Measurements from ENCODE around the gene NAT8L.

The NAT8L gene

DNA sequence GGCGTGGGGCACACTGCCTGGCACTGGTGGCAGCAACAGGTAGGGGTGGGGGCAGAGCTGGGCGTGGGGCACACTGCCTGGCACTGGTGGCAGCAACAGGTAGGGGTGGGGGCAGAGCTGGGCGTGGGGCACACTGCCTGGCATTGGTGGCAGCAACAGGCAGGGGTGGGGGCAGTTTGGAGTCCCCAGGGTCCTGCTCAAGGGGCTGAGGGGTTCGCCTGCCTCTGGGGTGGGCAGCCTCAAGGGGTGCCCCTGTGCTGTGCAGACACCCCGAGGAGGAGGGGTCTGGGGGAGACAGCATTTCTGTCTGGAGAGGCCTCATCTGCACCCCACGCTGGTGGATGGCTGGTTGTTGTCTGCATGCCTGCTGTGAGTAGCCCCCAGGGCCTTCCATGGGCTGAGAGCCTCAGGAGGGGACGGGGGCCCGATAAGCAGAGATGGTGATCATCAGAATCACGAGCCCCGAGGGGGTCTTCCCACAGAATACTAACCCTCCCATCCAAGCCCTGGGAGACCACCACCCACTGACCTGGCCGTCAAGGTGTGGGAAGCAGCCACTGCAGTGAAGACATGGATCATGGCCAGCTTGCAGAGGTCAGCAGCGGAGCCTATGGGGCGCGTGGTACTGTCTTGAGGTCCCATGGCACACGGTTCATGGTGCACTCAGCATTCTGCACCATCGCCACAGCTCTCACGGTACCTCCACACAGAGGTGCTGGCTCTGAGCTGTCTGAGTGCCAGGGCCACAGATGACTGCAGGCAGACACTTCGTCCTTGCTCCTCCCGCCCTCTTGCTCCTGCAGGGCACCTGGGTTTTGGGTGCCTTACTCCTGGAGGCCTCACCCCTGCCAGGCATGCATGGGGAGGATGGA, 21.5 kb downstream of the NAT8L start:
- H3K27ac ChIP-seq: no peak overlapping the region
- TF ChIP-seq, protein P1, sequence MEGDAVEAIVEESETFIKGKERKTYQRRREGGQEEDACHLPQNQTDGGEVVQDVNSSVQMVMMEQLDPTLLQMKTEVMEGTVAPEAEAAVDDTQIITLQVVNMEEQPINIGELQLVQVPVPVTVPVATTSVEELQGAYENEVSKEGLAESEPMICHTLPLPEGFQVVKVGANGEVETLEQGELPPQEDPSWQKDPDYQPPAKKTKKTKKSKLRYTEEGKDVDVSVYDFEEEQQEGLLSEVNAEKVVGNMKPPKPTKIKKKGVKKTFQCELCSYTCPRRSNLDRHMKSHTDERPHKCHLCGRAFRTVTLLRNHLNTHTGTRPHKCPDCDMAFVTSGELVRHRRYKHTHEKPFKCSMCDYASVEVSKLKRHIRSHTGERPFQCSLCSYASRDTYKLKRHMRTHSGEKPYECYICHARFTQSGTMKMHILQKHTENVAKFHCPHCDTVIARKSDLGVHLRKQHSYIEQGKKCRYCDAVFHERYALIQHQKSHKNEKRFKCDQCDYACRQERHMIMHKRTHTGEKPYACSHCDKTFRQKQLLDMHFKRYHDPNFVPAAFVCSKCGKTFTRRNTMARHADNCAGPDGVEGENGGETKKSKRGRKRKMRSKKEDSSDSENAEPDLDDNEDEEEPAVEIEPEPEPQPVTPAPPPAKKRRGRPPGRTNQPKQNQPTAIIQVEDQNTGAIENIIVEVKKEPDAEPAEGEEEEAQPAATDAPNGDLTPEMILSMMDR (conservative IDR thresholded peaks at IDR 0.05): no peak

DNA sequence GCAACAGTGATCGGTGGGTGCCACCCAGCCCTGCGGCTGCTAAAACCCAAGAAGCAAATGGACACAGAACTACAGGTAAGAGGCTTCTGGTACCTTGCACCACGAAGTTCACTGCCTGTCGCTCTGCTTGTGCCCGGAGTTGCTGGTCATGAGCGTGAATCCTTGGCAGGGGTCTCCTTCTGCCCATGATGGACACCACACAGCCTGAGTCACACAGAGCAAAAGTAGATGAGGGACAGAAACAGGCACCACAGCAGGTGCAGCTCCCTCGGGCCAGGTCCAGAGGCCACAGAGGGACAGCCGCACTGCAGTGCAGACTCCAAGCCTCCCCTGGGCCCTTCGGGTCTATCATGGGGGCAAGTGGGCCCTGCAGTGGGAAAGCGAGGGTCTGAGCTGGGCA, 22.4 kb downstream of the NAT8L start:
- no peak overlapping the region for H3K27ac ChIP-seq
- TF ChIP-seq, protein P1 (conservative IDR thresholded peaks at IDR 0.05): no peak

DNA sequence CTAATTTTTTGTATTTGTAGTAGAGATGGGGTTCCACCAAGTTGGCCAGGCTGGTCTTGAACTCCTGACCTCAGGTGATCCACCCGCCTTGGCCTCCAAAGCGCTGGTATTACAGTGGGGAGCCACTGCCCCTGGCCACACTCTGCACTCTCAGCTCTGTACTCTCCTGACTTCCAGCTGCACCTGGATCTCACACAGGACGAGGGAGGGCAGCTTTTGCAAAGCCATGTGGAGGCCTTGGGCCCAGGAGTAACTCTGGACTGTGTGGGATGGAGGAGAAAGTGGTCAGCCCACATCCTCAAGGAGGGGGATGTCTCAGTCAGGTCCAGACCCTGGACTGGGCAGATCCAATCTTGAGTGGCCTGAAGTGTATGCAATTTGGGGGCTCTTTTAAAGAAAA, 23.0 kb downstream of the NAT8L start:
- TF ChIP-seq, protein P1 (conservative IDR thresholded peaks at IDR 0.05): no peak
- H3K27ac ChIP-seq: no peak overlapping the region

DNA sequence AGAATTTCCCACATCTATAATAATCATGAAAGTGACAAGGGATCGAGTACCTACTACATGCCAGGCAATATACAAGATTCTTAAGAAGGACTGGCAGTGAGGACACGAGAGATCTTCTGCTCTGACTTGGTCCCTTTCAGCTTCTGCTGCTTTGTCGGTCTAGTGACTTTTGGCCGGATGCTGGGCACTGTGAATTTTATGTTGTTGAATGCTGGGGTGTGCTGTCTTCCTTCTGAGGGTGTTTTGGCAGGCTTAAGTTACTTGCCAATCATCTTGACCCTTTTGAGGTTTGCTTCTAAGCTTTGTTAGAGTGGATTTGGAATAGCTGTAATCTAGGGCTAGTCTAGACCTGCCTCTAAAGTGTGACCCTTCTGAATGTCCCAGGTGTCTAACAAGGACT, 23.5 kb downstream of the NAT8L start:
- no peak overlapping the region for H3K27ac ChIP-seq
- TF ChIP-seq, protein P1 (conservative IDR thresholded peaks at IDR 0.05): no peak

DNA sequence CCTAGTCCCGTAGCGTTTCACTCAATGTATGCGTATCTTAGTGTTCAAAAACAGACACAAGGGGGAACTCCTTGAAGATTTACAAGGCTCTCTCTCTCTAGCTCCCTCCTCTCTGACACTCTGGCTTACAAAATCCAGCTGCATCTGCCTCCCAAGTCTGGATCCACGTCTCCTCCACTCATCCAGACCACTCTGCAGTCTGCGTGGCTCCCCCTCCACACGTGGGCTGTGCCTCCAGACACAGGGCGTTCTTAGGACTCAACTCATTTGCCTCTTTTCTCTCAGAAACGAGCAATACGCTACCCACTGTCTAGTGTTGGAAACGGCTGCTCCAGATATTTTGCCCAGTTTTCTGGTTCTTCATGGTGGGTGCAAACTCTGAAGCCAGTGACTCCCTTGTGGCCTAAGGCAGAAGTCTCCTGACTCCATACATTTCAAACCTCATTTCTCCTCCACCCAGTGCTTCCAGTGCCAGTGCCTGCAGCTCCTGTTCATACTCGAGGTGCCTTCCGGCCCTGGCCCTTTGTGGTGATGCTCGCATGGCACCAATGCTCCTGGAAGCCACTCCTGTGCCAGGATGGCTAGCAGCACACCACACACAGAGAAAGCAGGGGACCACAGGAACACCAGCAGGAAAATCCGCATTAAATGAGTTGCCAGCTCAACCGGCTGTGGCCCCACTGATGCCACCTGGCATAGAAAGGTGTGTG, 24.1 kb downstream of the NAT8L start:
- H3K27ac ChIP-seq: no peak overlapping the region
- TF ChIP-seq, protein P1 (conservative IDR thresholded peaks at IDR 0.05): no peak

DNA sequence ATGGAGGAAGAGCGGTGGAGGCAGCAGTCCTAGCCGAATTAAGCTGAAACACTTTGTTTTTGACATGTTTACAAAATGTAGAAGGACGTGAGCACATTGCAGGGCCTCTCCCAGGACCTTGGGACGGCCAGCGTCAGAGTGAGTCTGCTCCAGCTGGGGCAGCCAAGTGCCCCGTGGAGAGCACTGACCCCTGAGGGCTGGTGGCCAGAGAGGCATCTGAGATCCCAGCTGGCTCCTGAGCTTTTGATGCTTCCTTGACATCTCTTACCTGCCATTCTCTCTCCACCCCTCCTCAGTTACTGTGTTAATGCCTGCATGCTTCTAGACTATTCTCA, 24.7 kb downstream of the NAT8L start:
- no peak overlapping the region for H3K27ac ChIP-seq
- TF ChIP-seq, protein P1 (conservative IDR thresholded peaks at IDR 0.05): no peak

DNA sequence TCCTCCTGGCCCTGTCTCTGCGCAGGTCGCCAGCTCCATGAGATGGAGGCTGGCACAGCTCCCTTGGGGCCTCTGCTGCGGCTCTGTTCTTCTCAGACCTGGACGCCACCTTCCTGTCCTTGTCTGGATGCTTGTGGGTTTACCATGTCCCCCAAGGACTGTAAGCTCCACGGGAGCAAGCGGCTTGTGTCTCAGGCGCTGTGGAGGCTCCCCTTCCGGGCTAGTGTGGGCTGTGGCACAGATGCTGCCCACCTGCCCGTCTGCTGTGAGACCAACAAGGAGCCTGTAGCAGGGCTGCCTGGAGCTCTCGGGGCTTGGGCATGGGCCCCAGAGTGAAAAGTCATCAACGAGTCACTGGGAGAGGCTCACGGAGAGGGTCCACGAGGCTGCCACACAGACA, 25.2 kb downstream of the NAT8L start:
- H3K27ac ChIP-seq: no peak overlapping the region
- TF ChIP-seq, protein P1 (conservative IDR thresholded peaks at IDR 0.05): no peak
